Endothelial cell of umbilical vein (primary cell): ENCODE measurements around the gene PARP3.

Source experiments
- CTCF ChIP-seq, 2 donors: IDR thresholded peaks; 1 replicate in 1 of 2; 2 replicates in 1 of 2; pipeline ENCODE4 v1.5.1; 2011; ENCODE audit warnings: low read length in 2 of 2, mild to moderate bottlenecking in 2 of 2, moderate library complexity in 2 of 2, control low read depth in 1 of 2, inconsistent platforms in 1 of 2, low read depth in 1 of 2; ENCODE audit not compliant: insufficient read depth in 1 of 2; ENCODE audit errors: extremely low read depth in 1 of 2
- EZH2 ChIP-seq: IDR thresholded peaks from 2 replicates; pipeline ENCODE4 v1.6.1; 2012; ENCODE audit warnings: borderline replicate concordance, low read depth, mild to moderate bottlenecking, moderate library complexity, low read length, inconsistent platforms; ENCODE audit not compliant: severe bottlenecking
- FOS ChIP-seq: IDR thresholded peaks from 2 replicates; pipeline ENCODE4 v1.6.1; 2011; ENCODE audit warnings: mild to moderate bottlenecking, low read length, moderate library complexity, borderline replicate concordance; ENCODE audit not compliant: insufficient read depth
- GATA2 ChIP-seq: IDR thresholded peaks from 2 replicates; pipeline ENCODE4 v1.7.0; 2011; ENCODE audit warnings: low read depth, mild to moderate bottlenecking, moderate library complexity, mixed read lengths, low read length; ENCODE audit not compliant: insufficient read length, insufficient read depth
- JUN ChIP-seq: IDR thresholded peaks from 2 replicates; pipeline ENCODE4 v1.6.1; 2011; ENCODE audit warnings: borderline replicate concordance, low read depth; ENCODE audit not compliant: insufficient read length, insufficient read depth
- MYC ChIP-seq: IDR thresholded peaks from one replicate; pipeline ENCODE4 v1.6.1; 2011; ENCODE audit warnings: mild to moderate bottlenecking, low read depth, low read length
- POLR2A ChIP-seq: IDR thresholded peaks from 2 replicates; pipeline ENCODE4 v1.6.1; 2012; ENCODE audit warnings: low read depth, mild to moderate bottlenecking, control low read depth, low read length
- POLR2AphosphoS5 ChIP-seq: IDR thresholded peaks from 2 replicates; pipeline ENCODE4 v1.6.1; 2012; ENCODE audit warnings: low read depth, mild to moderate bottlenecking, control low read depth, low read length, moderate library complexity; ENCODE audit not compliant: insufficient read depth

- TF ChIP-seq CTCF (IDR thresholded peaks at IDR 0.05; ENCODE audit: extremely low read depth in 1 of 2, insufficient read depth in 1 of 2, low read depth in 1 of 2, low read length in 2 of 2) (no peak), POLR2A (no peak), POLR2AphosphoS5 (no peak), FOS (no peak), JUN (no peak), GATA2 (no peak), MYC (no peak), EZH2 (no peak)
Observed at GRCh38 chr3:51949121-51949520, 7.0 kb downstream of the PARP3 start.
